ENCODE measurements around the gene CD99. TPM values are rescaled to one million over a fixed set of nuclear protein-coding genes. Genes with fewer than 3 reads are reported as not detected.

Gene CD99
- total RNA-seq, 1 donor from 2014 or later, result 102 TPM

- CTCF ChIA-PET, result no interaction called here
- no peak for ATAC-seq (ENCODE audit: low read depth)
- no peaks in the 10 kb centered on the region for H3K9me3 Mint-ChIP-seq
- intact Hi-C loops (cut with micrococcal nuclease), result loop anchor here (5.0 kb wide), 1 partner anchor 51 kb away; no protein-coding TSS in a partner anchor
- H3K27ac Mint-ChIP-seq, result no peak overlapping the region
- TF ChIP-seq CTCF (IDR thresholded peaks at IDR 0.05), result no peak
- DNase-seq, result no peak
- H3K4me3 Mint-ChIP-seq, result no peak overlapping the region
- no peaks in the 10 kb centered on the region for H3K27me3 Mint-ChIP-seq
- POLR2A ChIA-PET, result no interaction called here
- H3K4me1 Mint-ChIP-seq, result peaks cover 6% of the 10 kb centered on the region
- H3K36me3 Mint-ChIP-seq (ENCODE audit: low read depth), result peaks cover 5% of the 10 kb centered on the region
Measured at GRCh38 chrX:2656257-2656836, 34.7 kb upstream of the CD99 start.

- H3K9me3 Mint-ChIP-seq, result no peaks in the 10 kb centered on the region
- peaks cover 6% of the 10 kb centered on the region for H3K4me1 Mint-ChIP-seq
- H3K27me3 Mint-ChIP-seq, result no peaks in the 10 kb centered on the region
- no peak for TF ChIP-seq CTCF (IDR thresholded peaks at IDR 0.05)
- intact Hi-C loops (cut with micrococcal nuclease), result loop anchor here (5.0 kb wide), 1 partner anchor 50 kb away; no protein-coding TSS in a partner anchor
- DNase-seq, result no peak
- POLR2A ChIA-PET, result no interaction called here
- H3K27ac Mint-ChIP-seq, result no peak overlapping the region
- peaks cover 5% of the 10 kb centered on the region for H3K36me3 Mint-ChIP-seq (ENCODE audit: low read depth)
- CTCF ChIA-PET, result no interaction called here
- no peak for ATAC-seq (ENCODE audit: low read depth)
- H3K4me3 Mint-ChIP-seq, result no peak overlapping the region
Measured at GRCh38 chrX:2657532-2658113, 33.5 kb upstream of the CD99 start.

- CTCF ChIA-PET, result no interaction called here
- TF ChIP-seq CTCF (IDR thresholded peaks at IDR 0.05), result no peak
- H3K36me3 Mint-ChIP-seq (ENCODE audit: low read depth), result peaks cover 1% of the 10 kb centered on the region
- no peaks in the 10 kb centered on the region for H3K27me3 Mint-ChIP-seq
- POLR2A ChIA-PET, result no interaction called here
- no peak overlapping the region for H3K4me3 Mint-ChIP-seq
- ATAC-seq (ENCODE audit: low read depth) (peak; percentile 34), DNase-seq (no peak)
- H3K4me1 Mint-ChIP-seq, result peaks cover 6% of the 10 kb centered on the region
- H3K27ac Mint-ChIP-seq, result peak overlapping the region; percentile 42
- intact Hi-C loops (cut with micrococcal nuclease), result loop anchor here (5.0 kb wide), 1 partner anchor 49 kb away; no protein-coding TSS in a partner anchor
- no peaks in the 10 kb centered on the region for H3K9me3 Mint-ChIP-seq
Measured at GRCh38 chrX:2658585-2659292, 32.4 kb upstream of the CD99 start.

GRCh38 chrX:2662586-2662985 lies 28.5 kb upstream of the CD99 start:
- TF ChIP-seq CTCF (IDR thresholded peaks at IDR 0.05), result no peak
- ChIA-PET CTCF (no interaction called here), POLR2A (no interaction called here)
- DNase-seq (no peak), ATAC-seq (ENCODE audit: low read depth) (no peak)
- Mint-ChIP-seq H3K27me3 (no peaks in the 10 kb centered on the region), H3K4me1 (peaks cover 13% of the 10 kb centered on the region), H3K27ac (no peak overlapping the region), H3K36me3 (ENCODE audit: low read depth) (peaks cover 2% of the 10 kb centered on the region), H3K9me3 (no peaks in the 10 kb centered on the region), H3K4me3 (no peak overlapping the region)
- intact Hi-C loops (cut with micrococcal nuclease), result no loop called here

- TF ChIP-seq CTCF (IDR thresholded peaks at IDR 0.05), result no peak
- Mint-ChIP-seq H3K4me3 (no peak overlapping the region), H3K27me3 (no peaks in the 10 kb centered on the region), H3K36me3 (ENCODE audit: low read depth) (peaks cover 2% of the 10 kb centered on the region), H3K4me1 (peaks cover 7% of the 10 kb centered on the region), H3K27ac (no peak overlapping the region), H3K9me3 (no peaks in the 10 kb centered on the region)
- CTCF ChIA-PET, result no interaction called here
- intact Hi-C loops (cut with micrococcal nuclease), result no loop called here
- no peak for ATAC-seq (ENCODE audit: low read depth)
- no peak for DNase-seq
- POLR2A ChIA-PET, result no interaction called here
Measured at GRCh38 chrX:2664502-2664901, 26.6 kb upstream of the CD99 start.
